Erythroblast (primary cell): ENCODE measurements around the gene DNAJA4.
A peak's percentile ranks its signal among the peaks of the same experiment; 100 is the strongest.

Experiments used
- DNase-seq, 2 experiments: peaks; one replicate each; lab custom pipeline; 2025; lab: John Stamatoyannopoulos, UW
- GATA1 ChIP-seq: IDR thresholded peaks from 2 replicates; pipeline ENCODE4 v1.6.1; 2011; ENCODE audit warnings: low read depth, mild to moderate bottlenecking, control low read depth, low read length, moderate library complexity
- POLR2A ChIP-seq: IDR thresholded peaks from 2 replicates; pipeline ENCODE4 v1.6.1; 2011; ENCODE audit warnings: mild to moderate bottlenecking, low read length

The DNAJA4 gene

GRCh38 chr15:78264304-78265136 lies at the start of gene DNAJA4:
DNAJA4 (plus strand) TSS chr15:78264562; CDS start chr15:78264764, 202 bp downstream.
- peak; percentile 84 to 86 for DNase-seq

GRCh38 chr15:78216276-78217104 lies 47.9 kb upstream of the DNAJA4 start:
- no peak for TF ChIP-seq GATA1
- TF ChIP-seq POLR2A: no peak
- DNase-seq: no peak

More at GRCh38 chr15:78264304-78265136, at the start of gene DNAJA4:
- TF ChIP-seq GATA1 (no peak), POLR2A (no peak)

DNA sequence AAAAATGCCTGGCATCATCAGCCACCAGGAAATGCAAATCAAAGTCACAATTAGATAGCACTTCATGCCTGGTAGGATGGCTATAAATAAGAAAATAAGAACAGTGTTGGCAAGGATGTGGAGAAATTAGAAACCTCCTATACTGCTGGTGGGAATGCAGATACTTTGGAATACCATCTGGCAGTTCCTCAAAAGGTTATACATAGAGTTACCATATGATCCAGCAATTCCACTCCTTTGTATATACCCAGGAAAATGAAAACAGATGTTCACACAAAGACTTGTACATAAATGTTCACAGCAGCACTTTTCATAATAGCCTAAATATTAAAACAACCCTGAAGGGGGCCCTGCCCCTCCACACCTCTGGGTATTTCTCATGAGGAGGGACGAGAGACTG lies 43.6 kb upstream of the DNAJA4 start:
- TF ChIP-seq GATA1 (no peak), POLR2A (no peak)
- no peak for DNase-seq

GRCh38 chr15:78222745-78223395 lies 41.5 kb upstream of the DNAJA4 start:
- TF ChIP-seq POLR2A (no peak), GATA1 (no peak)
- DNase-seq: no peak

GRCh38 chr15:78223396-78224022 lies 40.9 kb upstream of the DNAJA4 start:
- TF ChIP-seq GATA1: no peak
- TF ChIP-seq POLR2A: no peak
- no peak for DNase-seq

GRCh38 chr15:78224023-78224411 lies 40.3 kb upstream of the DNAJA4 start:
- TF ChIP-seq GATA1: no peak
- no peak for TF ChIP-seq POLR2A
- DNase-seq: no peak

GRCh38 chr15:78225783-78226541 lies 38.4 kb upstream of the DNAJA4 start:
- no peak for DNase-seq

GRCh38 chr15:78228356-78228996 lies 35.9 kb upstream of the DNAJA4 start:
- TF ChIP-seq GATA1: no peak
- TF ChIP-seq POLR2A: no peak
- no peak for DNase-seq

More at GRCh38 chr15:78225783-78226541, 38.4 kb upstream of the DNAJA4 start:
- TF ChIP-seq POLR2A (no peak), GATA1 (no peak)

GRCh38 chr15:78229431-78230406 lies 34.6 kb upstream of the DNAJA4 start:
- no peak for DNase-seq
- TF ChIP-seq POLR2A: no peak
- no peak for TF ChIP-seq GATA1

- TF ChIP-seq POLR2A: no peak
- TF ChIP-seq GATA1: no peak
- DNase-seq: no peak
Measured at GRCh38 chr15:78232951-78233350, 31.4 kb upstream of the DNAJA4 start.

DNA sequence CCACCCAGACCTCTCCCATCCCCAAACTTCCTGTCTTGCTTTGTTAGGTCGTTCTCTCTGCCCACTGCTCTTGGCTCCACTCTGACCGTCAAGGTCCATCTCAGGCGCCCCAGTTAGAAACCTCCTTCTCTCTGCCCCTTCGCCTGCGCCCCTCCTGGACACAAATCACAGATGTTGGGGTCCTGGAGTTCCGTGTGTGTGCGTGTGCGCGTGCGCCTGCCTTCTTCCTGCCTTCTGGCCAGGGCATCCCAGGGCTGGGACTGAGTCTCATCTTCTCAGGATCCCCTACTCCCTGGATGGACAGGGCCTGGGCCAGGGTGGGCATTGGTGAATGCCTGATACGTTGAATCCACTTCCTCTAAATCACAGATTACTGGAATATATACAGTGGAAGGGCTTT lies 30.9 kb upstream of the DNAJA4 start:
- TF ChIP-seq POLR2A: no peak
- TF ChIP-seq GATA1: no peak
- DNase-seq: no peak
